Right ventricle myocardium inferior (tissue), 1 donor: ENCODE results near the gene ERCC6L. TPM values are rescaled to one million over a fixed set of nuclear protein-coding genes. Genes with fewer than 3 reads are reported as not detected.
"Not testable (repeated sequence)": the region's sequence is repeated elsewhere in the genome, so short reads cannot be mapped to it uniquely, and the experiment has no call there.

Source experiments
- ATAC-seq: fragments of 200-7000 bp; cut with Tn5 transposase; one replicate; pipeline ENCODE4 v1.9.1; 2020; ENCODE audit warnings: mild to moderate bottlenecking, moderate library complexity
- DNase-seq: peaks from one replicate; pipeline ENCODE4 v3.0.0; 2021; ENCODE audit errors: missing footprints
- intact Hi-C: fragments of 100-400 bp; cut with DNase I; formaldehyde crosslinking; loops from one replicate; pipeline ENCODE4 v1.11.0; 2022
- total RNA-seq: library from RNA; stranded (reverse); fragmentation: NEBNext Ultra II Directional; extraction: Animal tissue kit (Norgen Biotek cat#: 25700); gene quantifications from one replicate; pipeline ENCODE4 v1.2.1, GENCODE V29; 2021
- donor health status: DM: no; HTN: yes; CAD: no; lungs with severe emphysema.

Gene ERCC6L
- total RNA-seq, 1 donor from 2014 or later = 0.14 TPM

DNA sequence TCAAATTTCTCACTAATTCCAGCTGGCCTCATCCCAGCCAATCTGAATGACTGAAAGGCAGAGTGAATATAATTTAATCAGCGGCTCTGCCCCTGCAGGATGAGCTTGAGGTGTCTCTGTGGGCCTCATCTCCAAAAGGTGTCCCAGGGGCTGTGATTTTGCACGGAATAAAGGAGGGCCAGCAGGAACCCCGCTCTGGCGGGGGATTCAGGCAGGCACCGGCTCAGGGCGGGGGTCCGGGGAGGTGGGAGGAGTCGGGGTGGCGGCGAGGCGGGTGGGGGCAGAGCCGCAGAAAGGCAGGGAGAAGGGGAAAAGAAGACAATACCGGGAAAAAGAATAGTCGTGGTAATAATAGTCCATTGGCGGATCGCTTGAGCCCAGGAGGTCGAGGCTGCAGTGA lies 16.0 kb upstream of the ERCC6L start:
- DNase-seq (no peak), ATAC-seq (no peak)
- intact Hi-C loops = no loop called here

- ATAC-seq (no peak), DNase-seq (no peak)
- intact Hi-C loops = no loop called here
Observed at GRCh38 chrX:72253686-72254085, 14.9 kb upstream of the ERCC6L start.

GRCh38 chrX:72247206-72247942 lies 8.5 kb upstream of the ERCC6L start:
- DNase-seq (no peak), ATAC-seq (no peak)
- intact Hi-C loops = no loop called here

DNA sequence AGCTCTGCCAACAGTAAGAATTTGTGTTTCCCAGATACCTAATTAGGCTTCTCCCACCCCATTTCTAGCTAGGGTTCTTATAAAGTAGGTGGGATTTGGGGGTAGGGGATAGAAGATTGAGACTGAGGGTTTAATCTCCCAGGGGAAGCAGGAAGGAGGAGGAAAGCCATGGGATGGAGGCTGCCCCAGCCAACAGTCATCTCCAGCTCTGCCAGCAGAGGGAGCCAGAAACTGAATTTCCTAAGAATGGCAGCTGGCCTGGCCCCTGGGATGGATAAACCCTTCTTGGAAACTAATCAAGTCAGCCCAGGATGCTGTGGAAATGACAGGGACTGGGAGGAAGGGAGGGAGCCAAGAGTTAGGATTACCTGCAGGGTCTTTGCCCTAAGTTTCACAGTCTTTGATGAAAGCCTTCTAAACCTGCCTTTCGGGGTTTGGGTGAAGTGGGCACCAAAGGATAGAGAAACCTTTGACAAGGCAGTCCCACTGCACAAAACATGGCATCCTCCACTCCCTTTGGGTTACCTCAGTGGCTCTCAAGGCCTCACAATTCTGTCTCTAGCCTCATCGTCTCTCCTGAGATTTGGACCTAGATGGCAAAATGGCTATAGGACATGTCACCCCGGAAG lies 6.7 kb upstream of the ERCC6L start:
- DNase-seq (no peak), ATAC-seq (peak; percentile 57)
- intact Hi-C loops = loop anchor here (2.0 kb wide), 1 partner anchor 297 kb away; no protein-coding TSS in a partner anchor

DNA sequence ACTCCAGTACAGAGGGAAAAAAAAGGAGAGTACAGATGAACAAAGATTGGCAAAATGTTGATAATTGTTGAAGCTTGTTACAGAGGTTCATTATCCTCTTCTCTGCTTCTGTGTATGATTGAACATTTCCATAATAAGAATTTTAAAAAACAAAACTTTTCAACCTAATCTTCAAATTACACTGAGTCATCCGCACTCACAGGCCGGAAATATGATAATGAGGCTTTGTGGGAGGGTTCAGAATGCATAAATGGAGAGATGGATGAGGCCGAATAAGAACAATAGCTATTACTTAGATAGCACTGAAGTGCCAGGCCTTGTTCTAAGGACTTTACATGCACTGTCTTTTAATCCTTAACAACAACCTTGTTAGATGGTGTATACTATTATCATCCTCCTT lies 4.6 kb upstream of the ERCC6L start:
- ATAC-seq (no peak), DNase-seq (no peak)
- intact Hi-C loops = loop anchor here (5.0 kb wide), 1 partner anchor 34 kb away; the partner anchor contains the start of gene RPS4X

- no peak for ATAC-seq
- intact Hi-C loops = loop anchor here (5.0 kb wide), 1 partner anchor 36 kb away; the partner anchor contains the start of gene RPS4X
- DNase-seq = no peak
Observed at GRCh38 chrX:72240976-72241375, 2.1 kb upstream of the ERCC6L start.

- no peak for ATAC-seq
- intact Hi-C loops = no loop called here
- DNase-seq = no peak
Observed at GRCh38 chrX:72238183-72238582, 644 bp downstream of the ERCC6L start.

- ATAC-seq (no peak), DNase-seq (no peak)
- intact Hi-C loops = no loop called here
Observed at GRCh38 chrX:72236841-72237240, 2.0 kb downstream of the ERCC6L start.

- ATAC-seq = no peak
- intact Hi-C loops = no loop called here
- DNase-seq = no peak
Observed at GRCh38 chrX:72230290-72230689, 8.5 kb downstream of the ERCC6L start.

- ATAC-seq, DNase-seq, intact Hi-C loops: not testable (repeated sequence)
Observed at GRCh38 chrX:72220375-72220774, 18.5 kb downstream of the ERCC6L start.

DNA sequence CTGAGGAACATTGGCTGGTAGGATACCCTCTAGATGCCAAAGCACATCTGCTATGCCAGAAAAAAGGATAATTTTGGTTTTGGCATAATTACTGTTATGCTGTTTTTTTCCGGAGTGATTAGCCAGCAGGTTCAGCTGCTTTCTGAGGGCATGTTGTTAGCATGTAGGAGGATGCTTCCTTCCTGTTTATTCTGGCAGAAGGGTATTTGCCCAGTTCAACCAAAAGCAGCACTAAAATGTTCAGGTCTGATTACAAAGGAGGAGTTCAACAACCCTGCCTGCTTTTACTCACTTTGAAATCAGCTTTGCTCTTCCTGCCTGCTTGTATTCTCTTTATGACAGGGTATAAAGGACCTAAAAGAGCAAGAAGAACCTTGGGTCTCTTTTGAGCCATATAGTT lies 21.9 kb downstream of the ERCC6L start:
- DNase-seq = no peak
- no peak for ATAC-seq
- intact Hi-C loops = no loop called here

GRCh38 chrX:72208126-72208800 lies 30.6 kb downstream of the ERCC6L start:
- DNase-seq = no peak
- intact Hi-C loops = no loop called here
- ATAC-seq = no peak

GRCh38 chrX:72207366-72207765 lies 31.5 kb downstream of the ERCC6L start:
- intact Hi-C loops = no loop called here
- ATAC-seq (no peak), DNase-seq (no peak)

DNA sequence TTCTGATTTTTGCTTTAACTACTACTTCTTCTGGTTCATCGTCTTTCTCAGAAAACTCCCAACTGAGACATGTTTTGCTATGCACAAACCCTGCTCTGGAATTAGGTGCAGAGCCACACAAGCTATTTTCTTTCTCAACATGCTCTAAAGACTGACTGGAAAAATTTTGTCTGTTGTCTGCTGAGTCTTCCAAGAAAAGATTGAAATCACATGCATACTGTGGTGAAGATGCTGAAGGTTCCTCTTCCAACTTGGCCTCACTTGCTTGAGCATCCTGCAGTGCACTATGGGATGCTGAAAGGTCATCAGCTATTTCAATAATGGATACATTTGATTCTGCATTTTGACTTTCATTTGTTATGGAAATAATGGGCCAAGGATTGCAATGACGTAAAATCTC lies 33.1 kb downstream of the ERCC6L start:
- intact Hi-C loops = no loop called here
- DNase-seq (no peak), ATAC-seq (no peak)

DNA sequence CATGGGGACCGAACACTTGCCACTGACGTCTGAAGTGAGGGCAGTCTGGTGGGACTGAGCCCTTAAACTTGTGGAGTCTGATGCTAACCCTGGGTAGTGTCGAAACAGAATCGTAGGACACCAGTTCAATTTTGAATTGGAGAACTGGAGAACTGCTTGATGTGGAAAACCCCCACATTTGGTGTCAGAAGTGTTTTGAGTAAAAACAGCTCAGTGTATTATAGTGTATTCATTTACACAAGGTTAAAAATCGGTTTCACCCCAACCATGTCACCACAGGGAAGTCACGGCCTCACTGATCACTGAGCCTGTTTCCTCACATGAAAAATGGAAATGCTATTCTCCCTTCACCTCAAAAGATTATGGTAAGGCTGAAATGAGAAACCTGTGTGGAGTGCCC lies 35.4 kb downstream of the ERCC6L start:
- no peak for DNase-seq
- intact Hi-C loops = no loop called here
- no peak for ATAC-seq

- ATAC-seq (no peak), DNase-seq (no peak)
- intact Hi-C loops = no loop called here
Observed at GRCh38 chrX:72202792-72203401, 35.9 kb downstream of the ERCC6L start.

GRCh38 chrX:72201836-72202536 lies 36.8 kb downstream of the ERCC6L start:
- DNase-seq (no peak), ATAC-seq (no peak)
- intact Hi-C loops = no loop called here

GRCh38 chrX:72182924-72183323 lies 55.9 kb downstream of the ERCC6L start:
- DNase-seq (no peak), ATAC-seq (no peak)
- intact Hi-C loops = loop anchor here (5.0 kb wide), 1 partner anchor 166 kb away; no protein-coding TSS in a partner anchor
